22Rv1 (cell line): ENCODE results near the gene GOLPH3.
"Not testable (repeated sequence)": the region's sequence is repeated elsewhere in the genome, so short reads cannot be mapped to it uniquely, and the experiment has no call there.

Experiments used
- ZFX ChIP-seq: fragments of 450-650 bp; IDR thresholded peaks from 2 replicates; pipeline ENCODE4 v1.6.1; 2017; ENCODE audit warnings: antibody characterized with exemption, borderline replicate concordance
- TF ChIP-seq, protein P1 (sequence below): fragments of 450-650 bp; IDR thresholded peaks from 2 replicates; pipeline ENCODE4 v1.5.1; 2017; ENCODE audit warnings: mild to moderate bottlenecking

- TF ChIP-seq, protein P1, sequence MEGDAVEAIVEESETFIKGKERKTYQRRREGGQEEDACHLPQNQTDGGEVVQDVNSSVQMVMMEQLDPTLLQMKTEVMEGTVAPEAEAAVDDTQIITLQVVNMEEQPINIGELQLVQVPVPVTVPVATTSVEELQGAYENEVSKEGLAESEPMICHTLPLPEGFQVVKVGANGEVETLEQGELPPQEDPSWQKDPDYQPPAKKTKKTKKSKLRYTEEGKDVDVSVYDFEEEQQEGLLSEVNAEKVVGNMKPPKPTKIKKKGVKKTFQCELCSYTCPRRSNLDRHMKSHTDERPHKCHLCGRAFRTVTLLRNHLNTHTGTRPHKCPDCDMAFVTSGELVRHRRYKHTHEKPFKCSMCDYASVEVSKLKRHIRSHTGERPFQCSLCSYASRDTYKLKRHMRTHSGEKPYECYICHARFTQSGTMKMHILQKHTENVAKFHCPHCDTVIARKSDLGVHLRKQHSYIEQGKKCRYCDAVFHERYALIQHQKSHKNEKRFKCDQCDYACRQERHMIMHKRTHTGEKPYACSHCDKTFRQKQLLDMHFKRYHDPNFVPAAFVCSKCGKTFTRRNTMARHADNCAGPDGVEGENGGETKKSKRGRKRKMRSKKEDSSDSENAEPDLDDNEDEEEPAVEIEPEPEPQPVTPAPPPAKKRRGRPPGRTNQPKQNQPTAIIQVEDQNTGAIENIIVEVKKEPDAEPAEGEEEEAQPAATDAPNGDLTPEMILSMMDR = not testable (repeated sequence)
- not testable (repeated sequence) for TF ChIP-seq ZFX
These were observed 55.2 kb downstream of the GOLPH3 start for GRCh38 chr5:32118922-32119321.
